HG02870 (cell line): ENCODE measurements around the gene SLC1A6.
"Not testable (repeated sequence)": the region's sequence is repeated elsewhere in the genome, so short reads cannot be mapped to it uniquely, and the experiment has no call there.

ENCODE experiments used
- ATAC-seq: cut with Tn5 transposase; IDR thresholded peaks from one replicate; pipeline ENCODE4 v1.9.1; 2021; ENCODE audit warnings: mild to moderate bottlenecking, moderate library complexity; ENCODE audit not compliant: unreplicated experiment

The SLC1A6 gene

DNA sequence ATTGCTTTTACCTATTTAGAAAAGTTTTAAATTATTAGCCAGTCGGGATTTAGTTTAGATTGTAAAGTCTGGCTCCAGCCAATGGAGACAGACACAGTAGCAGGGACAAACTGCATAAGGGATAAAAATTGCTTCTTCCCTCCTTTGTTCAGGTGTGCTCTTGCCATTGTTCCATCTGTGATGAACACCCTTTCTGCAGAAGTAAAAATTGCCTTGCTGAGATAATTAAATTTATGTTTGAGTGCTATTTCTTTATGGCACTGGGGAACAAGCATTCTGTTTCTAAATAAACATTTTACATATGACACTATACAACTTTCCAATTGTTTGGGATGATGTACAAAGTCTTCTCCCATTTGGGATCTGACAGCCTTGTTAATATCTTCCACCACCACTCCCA, 20.4 kb downstream of the SLC1A6 start:
- ATAC-seq, result no peak

GRCh38 chr19:14957464-14957863, 22.2 kb downstream of the SLC1A6 start:
- ATAC-seq, result no peak

- no peak for ATAC-seq
Observed at GRCh38 chr19:14954071-14954655, 25.5 kb downstream of the SLC1A6 start.

GRCh38 chr19:14952767-14953166, 26.9 kb downstream of the SLC1A6 start:
- no peak for ATAC-seq

- no peak for ATAC-seq
Observed at GRCh38 chr19:14950421-14950820, 29.2 kb downstream of the SLC1A6 start.

GRCh38 chr19:14949876-14950275, 29.8 kb downstream of the SLC1A6 start:
- no peak for ATAC-seq

DNA sequence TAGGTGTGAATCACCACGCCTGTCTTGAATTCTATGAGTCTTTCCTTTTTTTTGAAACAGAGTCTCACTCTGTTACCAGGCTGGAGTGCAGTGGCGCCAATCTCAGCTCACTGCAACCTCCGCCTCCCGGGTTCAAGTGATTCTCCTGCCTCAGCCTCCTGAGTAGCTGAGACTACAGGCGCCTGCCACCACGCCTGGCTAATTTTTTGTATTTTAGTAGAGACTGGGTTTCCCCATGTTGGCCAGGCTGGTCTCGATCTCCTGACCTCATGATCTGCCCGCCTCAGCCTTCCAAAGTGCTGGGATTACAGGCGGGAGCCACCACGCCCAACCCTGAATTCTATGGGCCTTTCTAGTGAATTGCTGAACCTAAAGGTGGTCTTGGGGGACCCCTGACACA, 30.3 kb downstream of the SLC1A6 start:
- ATAC-seq, result not testable (repeated sequence)

GRCh38 chr19:14944456-14944855, 35.2 kb downstream of the SLC1A6 start:
- ATAC-seq, result no peak

DNA sequence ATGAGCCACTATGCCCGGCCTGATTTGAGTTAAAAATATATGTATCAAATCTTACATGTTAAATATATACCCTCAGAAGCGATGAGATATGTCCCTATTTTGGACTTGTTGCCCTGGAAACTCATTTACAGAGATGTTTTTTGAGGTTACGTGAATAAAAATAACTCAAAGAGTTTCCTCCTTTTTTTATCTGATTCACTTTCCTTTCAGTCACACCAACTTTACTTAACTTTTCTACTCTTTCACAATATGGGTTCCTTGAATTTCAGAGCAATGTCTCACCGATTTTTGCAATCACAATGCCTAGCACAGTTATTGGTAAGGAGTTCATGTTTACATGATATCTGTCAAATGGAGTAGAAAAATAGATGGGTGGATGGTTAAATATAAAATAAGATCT, 36.1 kb downstream of the SLC1A6 start:
- ATAC-seq, result no peak

GRCh38 chr19:14941189-14941588, 38.5 kb downstream of the SLC1A6 start, which contains the start of gene OR7C2:
Gene OR7C2, plus strand, starts transcription at chr19:14941489. Its CDS starts 0 bp downstream, at chr19:14941489.
- ATAC-seq, result no peak

DNA sequence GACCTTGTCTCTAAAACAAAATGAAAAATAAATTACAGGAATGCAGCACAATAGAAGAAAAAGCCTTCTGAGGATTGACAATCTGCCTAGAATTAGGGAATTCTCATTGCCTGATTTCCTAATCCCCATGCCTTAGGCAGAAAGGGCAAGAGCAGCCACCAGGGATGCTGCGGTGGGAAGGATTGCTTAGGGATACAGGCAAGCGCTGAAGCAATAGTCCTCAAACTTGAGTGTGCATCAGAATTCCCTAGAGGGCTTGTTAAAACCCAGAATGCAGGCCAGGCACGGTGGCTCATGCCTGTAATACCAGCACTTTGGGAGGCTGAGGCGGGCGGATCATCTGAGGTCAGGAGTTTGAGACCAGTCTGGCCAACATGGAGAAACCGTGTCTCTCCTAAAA, 39.4 kb downstream of the SLC1A6 start:
- ATAC-seq, result no peak

GRCh38 chr19:14933506-14933905, 46.2 kb downstream of the SLC1A6 start:
- no peak for ATAC-seq

GRCh38 chr19:14916848-14917247, 62.8 kb downstream of the SLC1A6 start:
- ATAC-seq, result no peak

GRCh38 chr19:14915116-14915515, 64.5 kb downstream of the SLC1A6 start:
- ATAC-seq, result no peak

GRCh38 chr19:14906711-14907110, 73.0 kb downstream of the SLC1A6 start:
- ATAC-seq, result no peak

DNA sequence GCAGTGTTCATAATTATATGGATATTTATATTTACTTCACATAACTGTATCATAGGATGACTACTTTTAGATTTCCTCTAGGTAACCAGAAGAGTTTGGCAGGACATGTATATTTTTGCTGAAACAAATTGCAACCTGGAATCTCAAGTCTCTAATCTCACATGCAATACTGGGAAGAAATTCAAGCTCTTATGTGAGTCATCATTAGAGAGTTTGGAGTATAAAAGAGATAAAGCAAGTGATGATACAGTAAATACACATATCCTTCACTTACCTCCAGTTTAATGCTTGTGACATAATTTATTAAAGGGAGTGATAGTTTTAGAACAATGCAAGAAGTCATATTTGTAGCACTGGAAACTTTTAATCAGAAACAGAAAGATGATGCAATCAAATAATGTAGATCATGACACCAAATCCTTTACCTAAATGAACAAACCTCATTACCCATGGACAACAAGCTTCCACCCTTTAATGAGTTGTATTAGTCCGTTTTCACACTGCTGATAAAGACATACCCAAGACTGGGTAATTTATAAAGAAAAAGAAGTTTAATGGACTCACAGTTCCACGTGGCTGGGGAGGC, 77.9 kb downstream of the SLC1A6 start:
- ATAC-seq, result no peak
